T1000 (cell line): ENCODE measurements around the gene ZCCHC13.
A peak's percentile ranks its signal among the peaks of the same experiment; 100 is the strongest.
"Not testable (repeated sequence)": the region's sequence is repeated elsewhere in the genome, so short reads cannot be mapped to it uniquely, and the experiment has no call there.

ENCODE experiments used
- DNase-seq: peaks from one replicate; lab custom pipeline; 2025; ENCODE audit warnings: mixed read lengths; lab: John Stamatoyannopoulos, UW

ZCCHC13 gene

DNA sequence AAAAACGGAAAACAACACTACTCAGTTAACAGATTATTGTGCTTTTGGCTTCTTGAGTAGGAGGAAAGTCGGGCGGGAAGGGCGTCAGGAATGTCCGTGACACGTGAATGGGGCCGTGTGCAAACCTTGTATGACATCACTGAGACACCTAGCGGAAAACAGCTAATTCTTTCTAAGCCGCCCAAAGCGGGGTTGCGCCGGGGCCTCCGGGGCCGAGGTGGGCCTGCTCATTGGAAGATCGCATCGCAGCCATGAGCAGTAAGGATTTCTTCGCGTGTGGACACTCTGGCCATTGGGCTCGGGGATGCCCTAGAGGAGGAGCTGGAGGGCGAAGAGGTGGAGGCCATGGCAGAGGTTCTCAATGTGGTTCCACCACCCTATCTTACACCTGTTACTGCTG, at the start of gene ZCCHC13:
ZCCHC13 (plus strand) TSS at position 165 of the 400 bp plus-strand sequence; CDS start at position 252, 87 bp downstream.
- DNase-seq: no peak

DNA sequence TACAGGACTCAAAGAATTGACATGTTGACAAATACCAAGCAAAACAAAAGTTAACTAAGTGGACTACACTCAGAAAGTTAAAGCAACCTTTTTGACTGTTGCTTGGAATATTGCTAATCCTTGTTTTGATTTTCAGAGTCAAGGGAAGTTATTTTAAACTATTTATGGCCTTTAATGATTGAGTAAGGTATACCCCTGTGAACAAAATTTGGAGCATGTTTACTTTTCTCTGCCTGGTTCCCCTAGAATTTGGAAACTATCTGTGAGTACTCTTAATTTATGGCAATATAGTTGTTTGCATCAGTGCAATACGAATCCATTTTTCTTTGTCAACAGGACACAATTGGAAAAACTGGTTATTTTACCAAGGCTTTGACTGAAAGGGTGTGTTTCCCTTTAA, 45.9 kb upstream of the ZCCHC13 start:
- DNase-seq: not testable (repeated sequence)

DNA sequence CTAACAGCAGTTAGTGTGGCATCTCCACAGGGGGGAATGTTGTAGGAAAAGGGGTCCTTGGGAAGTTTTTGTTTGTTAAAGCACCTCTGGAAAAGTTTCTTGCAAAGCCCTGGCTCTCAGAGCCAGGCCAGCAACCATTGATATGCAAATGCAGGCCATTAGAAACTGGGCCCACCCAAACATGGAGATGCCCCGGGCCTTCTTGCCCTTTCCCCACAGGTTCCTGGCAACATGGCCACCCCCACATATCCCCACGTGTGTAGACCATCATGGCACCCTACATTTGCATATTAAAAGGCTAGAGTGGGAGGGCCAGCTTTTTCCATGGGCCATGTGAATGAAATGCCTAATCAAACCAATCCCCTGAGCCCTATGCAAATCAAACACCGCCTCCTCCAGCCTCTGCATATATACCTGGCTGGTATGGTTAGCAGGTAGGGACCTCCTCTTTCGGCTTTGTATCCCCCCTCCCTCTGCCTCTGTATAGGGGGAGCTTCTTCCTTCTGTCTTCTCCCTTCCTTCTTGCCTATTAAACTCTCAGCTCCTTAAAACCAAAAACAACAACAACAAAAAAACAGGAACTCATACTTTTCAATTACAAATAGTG, 44.0 kb upstream of the ZCCHC13 start:
- DNase-seq: no peak

DNA sequence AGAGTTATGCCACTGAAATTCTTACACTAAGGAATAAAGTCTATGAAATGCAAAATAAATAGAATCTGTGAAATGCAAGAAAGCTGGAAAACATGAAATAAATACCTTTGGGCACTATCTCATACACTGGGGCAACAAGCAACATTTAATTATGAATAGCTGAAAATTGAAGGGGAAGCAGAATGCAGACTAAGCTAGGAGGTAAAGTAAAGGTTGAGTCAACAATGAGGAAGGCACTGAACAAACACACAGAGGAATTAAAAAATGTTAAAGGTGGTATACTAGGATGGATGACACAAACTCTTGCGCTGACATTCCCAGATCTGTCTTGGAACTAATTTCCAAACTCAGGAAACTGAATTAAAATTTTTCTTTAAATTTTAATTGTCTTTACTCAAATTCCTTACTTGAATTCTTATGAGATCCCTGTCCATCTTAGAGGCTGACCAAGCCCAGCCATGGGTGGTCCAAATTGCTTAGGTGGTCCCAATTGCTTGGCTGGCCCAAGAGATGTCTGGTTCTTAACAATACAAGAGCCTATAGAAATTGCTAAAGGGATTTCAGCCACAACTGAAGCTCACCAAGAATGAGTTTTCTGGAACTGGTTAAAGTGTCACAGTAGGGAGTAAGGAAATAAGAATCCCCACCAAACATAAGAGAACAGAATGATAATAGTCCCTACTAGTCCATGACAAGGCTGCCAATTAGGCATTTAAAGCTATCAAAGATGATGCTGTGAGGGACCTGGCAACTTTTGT, 41.3 kb upstream of the ZCCHC13 start:
- no peak for DNase-seq

DNA sequence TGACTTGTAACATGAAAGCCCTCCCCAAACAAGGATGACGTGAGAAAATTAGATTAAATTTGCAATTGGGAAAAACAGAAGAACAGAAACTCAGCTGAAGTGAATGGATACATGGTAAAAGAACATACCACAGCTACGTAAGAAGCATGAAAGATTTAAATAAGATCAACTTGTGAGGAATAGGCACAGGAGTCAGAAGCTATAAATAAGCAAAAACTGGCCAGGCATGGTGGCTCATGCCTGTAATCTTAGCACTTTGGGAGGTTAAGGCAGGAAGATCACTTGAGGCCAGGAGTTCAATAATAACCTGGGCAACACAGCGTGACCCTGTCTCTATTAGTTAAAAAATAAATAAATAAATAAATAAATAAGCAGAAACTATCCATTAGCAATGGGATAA, 33.6 kb upstream of the ZCCHC13 start:
- no peak for DNase-seq

DNA sequence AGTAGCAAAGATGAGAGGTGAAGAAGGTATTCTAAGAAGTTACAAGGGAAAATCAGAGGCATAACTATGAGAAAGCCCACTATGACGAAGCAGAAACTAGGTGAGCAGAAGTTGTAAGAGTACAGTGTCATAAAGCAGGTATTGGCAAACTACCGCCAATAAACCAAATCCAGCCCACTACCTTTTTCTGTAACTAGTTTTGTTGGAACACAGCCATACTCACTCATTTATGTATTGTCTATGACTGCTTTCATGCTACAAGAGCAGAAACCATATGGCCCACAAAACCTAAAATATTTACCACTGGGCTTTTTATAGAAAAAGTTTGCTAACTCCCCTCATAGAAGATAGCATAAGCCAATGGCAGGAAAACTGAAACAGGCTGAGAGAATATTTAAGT, 31.8 kb upstream of the ZCCHC13 start:
- no peak for DNase-seq

DNA sequence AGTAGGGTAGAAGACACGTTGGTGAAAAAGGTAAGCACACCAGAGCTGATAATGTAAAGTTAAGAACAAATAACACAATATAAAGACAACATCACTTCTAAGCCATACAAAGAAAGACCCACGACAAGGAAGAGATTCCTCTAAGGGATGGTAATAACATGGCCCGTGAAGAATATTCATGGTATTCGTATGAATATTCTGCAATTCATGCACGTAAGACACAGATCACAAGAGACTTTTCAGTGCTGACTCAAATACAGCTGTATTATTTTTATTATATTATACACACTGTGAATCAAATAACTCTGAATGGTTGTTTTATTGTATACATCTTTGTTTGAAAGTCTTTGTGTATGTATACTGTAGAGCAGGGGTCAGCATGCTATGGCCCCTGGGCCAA, 29.5 kb upstream of the ZCCHC13 start:
- DNase-seq: no peak

DNA sequence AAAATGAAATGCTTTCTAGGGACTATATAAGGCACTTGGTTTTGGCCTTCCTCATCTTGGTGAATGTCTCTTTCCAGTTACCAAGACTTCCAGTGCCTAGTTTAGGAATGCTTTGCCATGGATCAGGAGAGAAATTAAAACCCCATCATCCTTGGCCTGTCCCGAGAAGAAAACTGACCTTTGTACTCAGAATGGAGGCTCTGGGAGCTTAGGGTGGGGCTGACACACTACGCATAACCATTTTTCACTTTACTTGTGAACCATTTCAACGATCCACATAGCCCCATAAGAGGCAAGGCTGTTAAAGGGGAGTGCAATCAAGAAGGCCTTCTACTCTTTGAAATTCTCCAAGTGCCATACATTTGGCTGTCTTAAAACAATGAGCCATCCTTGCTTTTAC, 26.7 kb upstream of the ZCCHC13 start:
- DNase-seq: no peak

DNA sequence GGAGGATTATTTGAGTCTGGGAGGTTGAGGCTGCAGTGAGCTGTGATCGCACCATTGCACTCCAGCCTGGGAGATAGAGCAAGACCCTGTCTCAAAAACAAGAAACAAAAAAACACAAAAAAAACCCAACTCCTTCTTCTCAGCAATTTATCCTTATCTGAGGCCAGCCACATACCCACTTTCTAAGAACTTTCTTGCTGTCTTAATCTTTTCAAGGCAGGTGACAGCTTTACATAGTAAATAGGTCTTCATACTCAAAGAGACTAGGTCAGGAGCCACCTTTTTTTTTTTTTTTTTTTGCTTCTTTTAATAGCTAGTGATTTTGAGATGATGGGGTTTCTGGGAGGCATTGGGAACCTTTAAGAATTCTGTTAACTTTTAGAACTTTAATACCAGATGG, 26.1 kb upstream of the ZCCHC13 start:
- DNase-seq: no peak

DNA sequence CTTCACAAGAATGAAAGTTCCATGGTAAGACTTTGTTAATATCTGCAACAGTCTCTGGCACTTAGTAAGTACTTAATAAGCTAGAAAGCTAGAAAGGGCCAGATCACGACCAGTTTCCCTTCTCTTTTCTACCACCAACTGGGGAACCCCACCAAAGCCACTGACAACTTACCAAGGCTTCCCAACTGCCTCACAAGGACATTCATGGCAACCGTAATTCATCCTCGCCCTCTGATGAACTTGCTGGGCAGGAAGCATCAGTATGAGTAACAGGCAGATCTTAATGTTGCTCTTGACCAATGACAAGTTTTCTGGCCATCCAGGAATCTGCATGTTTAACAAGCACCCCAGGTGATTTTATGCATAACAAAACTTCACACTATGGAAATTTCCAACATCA, 23.2 kb upstream of the ZCCHC13 start:
- no peak for DNase-seq

DNA sequence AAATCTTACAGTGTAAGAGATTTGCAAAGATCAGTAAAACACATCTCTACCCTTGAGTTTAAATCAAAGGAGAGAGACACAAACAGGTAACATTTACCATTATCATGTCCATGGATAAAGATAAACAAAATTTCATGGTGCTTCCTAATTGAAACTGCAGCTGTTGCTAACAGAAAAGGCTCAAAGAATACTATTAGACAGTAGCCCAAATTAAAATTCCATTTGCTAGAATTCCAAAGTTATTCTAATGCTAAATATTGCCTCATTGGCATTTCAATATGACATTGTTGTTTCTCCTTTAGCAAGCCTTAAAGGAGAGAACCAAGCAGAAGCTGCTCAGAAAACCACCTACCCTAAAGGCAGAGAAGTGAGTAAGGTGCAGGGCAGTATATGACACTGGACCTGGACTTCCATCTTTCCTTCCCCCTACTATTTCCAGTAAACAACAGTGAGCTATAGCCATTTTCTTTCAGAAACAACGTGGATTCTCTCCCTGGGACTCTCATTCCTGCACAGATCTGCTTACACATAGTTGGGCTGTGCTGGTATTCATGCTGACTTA, 19.5 kb upstream of the ZCCHC13 start:
- DNase-seq: no peak

DNA sequence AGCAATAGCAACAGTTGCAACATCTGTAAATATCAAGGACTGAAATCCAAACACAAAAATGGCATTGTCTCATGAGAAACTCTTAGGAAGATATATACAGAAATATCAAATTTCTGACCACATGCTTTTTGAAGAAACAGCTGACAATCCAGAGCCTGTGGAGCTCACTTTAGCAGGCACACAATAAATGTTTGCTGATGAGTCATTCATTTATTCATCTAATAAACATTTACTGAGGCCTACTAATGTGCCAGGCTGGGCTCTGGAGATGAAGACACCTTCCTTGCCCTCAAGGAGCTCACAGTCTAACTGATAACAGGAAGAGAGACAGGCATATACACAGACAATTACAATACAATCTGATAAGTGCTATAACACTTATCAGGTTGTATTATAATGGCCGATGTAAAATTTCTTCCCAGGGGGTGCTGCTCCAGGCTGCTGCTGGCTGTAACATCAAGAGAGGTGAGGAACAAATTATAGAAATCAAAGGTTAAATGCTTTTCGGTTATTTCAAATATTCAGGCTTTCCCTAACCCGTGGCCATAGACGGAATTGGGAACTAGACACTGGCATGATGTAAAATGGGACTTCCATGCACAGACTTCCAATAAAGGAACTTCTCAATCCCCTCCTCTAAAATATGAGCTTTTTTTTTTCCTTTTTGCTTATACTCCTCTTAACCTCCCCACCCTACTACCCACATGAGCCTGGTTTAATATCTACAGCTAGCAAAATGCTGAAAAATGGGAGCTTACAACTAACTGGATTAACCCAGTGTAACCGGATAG, 16.8 kb upstream of the ZCCHC13 start:
- DNase-seq: no peak

DNA sequence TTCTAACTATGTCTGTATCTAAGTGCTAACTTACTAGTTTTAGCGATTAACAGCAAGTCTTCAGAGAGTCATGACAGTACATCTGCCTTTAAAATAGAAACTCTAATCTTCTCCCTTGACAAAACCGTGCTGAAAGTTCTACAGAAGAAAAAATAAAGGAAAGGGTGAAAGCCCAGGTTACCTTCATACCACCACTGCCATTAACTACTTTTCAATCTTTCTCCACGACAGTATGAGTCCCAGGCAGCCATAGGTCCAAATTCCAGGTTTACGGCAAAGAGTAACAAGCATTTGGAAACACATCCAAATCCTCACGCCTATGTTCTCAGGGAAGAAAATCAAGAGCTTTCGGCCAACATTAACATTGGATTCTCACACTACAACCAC, 12.4 kb upstream of the ZCCHC13 start:
- no peak for DNase-seq

DNA sequence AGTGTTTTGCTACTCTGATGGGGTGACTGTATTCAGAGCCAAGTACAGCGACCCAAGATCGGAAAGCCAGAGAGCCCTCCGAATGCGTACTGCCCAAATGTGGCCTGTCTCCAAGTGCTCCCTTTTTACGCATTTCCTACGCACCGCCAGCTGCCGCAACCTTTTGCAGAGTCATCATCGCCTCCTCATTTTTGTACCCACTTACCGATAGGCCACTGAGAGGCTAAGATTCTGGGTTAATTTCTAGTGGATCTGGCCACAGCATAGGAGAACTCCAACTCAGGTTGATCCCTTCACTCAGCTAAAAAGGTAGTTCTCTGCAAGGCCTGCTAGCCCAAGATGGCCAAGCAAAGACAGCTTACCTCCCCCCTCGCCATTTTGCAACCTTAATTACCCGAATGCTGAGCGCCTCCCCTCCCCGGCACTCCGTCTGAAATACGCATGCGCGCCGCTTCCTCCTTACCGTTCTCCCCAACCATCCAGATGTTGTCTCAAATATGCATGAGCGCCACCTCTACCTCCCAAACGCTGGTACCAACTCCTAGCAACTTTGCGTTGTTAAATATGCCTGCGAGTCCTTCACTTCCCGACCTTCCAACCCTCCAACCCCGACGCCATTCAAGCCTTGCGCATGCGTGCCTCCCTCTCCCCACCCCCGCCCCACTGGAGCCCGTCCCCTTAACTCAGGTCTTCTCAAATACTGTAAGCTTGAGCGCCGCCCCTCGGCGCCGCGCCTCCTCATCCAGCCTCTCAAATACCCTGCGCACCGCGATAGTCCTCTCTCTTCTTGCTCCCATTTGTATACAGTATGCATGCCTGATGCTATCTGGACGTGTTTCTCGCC, 11.8 kb upstream of the ZCCHC13 start:
- DNase-seq: peak; percentile 82

DNA sequence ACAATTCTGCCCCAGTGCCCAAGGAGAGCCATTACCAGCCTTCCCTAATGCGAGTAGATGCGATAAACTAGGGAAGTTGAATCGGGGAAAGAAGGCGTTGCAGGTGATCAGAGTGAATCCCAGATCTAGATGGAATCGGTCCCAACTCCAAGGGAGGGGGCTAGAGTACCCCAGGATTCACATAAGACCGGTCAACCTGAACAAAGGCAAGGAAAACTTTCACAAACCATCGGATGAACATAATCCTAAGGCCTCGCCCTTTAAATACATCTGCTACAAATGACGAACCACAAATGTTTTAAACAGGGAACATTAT, 11.2 kb upstream of the ZCCHC13 start:
- DNase-seq: no peak

DNA sequence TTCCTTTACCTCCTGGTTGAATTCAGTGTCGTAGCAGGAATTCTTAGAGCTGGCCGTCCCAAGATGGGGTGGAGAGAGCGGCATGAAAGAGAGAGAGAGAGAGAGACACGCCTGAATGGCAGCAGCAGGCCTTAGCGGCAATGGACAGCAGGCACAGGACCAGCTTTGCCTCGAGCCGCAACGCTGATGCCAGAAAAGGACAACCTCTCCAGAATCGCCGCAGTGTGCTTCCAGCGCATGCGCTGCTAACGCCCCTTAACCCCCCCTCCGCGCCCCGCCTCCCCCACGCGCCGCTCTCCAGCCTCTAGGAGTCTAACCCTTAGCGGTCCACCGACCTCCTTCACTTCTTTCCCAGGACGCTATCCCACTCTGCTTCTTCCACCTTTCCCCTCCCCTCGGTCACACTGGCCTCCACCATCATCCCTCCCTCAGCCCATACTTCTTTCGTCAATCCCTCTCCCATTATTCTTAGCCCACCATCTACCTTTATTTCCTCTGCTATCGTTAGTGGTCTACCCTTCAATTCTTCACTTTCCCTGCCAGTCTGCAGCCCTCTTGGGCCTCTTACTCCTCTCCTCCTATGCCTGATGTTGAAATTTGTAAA, 10.5 kb upstream of the ZCCHC13 start:
- peak; percentile 25 for DNase-seq

DNA sequence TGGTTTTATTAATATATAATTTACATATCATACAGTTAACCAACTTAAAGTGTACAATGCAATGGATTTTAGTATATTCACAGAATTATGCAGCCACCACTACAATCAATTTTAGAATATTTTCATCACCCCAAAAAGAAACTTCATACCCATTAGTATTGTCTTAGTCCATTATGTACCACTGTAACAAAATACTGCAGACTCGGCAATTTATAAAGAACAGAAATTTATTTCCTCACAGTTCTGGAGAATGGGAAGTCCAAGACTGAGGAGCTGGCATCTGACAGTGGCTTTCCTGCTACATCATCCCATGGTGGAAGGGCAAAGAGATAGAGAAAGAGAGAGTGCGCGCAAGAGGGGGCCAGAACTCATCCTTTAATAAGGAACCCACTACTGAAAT, 8.9 kb upstream of the ZCCHC13 start:
- no peak for DNase-seq

DNA sequence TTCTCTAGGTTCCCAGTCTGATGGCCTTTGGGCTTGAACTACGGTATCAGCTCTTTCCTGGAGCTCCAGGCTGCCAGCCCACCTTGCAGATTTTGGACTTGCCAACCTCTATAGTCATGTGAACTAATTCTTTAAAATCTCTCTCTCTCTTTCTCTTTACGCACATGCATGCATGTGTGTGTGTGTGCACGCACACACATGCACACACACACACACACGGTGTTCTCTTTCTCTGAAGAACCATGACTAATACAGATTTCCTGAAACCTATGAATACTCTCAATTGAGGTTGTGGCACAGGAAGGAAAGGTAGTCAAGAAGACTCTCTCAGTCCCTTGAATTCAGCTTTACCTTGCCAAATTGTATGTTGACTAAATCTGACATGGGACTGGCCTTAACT, 6.2 kb upstream of the ZCCHC13 start:
- DNase-seq: no peak

DNA sequence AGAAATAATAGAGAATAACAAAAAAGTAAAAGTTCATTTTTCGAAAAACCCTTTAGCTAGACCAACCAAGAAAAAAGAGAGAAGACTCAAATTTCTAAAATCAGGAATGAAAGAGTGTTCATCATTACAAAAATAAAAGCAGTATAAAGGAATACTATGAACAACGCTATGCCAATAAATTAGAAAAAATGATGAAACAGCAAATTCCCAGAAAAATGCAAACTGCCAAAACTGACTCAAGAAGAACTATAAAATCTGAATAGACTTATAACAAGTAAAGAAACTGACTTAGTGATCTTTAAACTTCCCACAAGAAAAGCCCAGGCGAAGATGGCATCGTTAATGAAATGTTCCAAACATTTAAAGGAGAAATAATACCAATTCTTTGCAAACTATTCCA, 3.1 kb upstream of the ZCCHC13 start:
- no peak for DNase-seq

DNA sequence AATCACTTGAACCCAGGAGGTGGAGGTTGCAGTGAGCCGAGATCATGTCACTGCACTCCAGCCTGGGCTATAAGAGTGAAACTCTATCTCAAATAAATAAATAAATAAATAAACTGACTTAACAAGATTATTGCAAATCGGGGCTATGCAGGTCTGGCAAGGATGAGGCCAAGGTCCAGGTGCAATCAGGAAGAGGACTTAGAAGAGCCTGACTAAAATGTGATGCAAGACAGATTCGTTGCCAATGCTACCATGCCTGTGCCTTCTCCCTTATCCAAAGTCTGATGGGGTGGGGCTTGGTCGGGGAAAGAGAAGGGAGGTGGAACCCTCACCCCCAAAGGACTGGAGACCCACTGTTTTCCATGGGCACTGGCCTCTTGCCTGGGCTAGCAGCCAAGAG, 14.7 kb downstream of the ZCCHC13 start:
- DNase-seq: no peak

DNA sequence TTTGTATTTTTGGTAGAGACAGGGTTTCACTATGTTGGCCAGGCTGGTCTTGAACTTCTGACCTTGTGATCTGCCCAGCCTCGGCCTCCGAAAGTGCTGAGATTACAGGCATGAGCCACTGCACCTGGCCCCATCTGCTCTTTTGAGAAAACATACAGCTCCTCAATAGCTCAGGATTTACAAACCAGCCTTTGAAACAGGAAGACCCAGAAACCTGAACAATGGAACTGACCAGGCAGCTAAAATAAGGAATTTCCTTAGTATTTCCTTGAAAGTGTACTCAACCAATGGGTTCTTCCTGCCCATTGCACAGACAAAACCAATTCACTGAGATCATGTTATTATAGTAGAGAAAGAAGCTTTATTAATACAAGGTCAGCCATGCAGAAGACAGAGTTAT, 15.3 kb downstream of the ZCCHC13 start:
- DNase-seq: not testable (repeated sequence)

DNA sequence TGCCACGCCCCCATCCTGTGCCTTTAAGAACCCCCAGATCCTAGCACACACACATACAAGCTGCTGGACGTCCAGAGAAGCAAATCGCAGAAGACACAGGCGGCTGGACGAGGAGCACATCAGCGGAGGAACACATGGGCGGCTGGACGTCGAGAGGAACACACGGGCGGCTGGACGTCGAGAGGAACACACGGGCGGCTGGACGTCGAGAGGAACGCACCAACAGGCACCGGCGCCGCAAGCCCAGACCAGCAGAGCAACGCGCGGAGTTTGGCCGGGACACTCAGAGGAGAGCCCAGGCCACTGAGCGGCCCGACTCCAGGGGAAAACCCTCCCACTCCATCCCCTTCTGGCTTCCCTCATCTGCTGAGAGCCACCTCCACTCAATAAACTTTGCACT, 17.2 kb downstream of the ZCCHC13 start:
- no peak for DNase-seq
